H1 (cell line): ENCODE results near the gene CCDC9B. TPM values are rescaled to one million over a fixed set of nuclear protein-coding genes. Genes with fewer than 3 reads are reported as not detected.

Experiments used
- ASH2L ChIP-seq: fragments of 200-600, 300-600 bp; sonication (generic); IDR thresholded peaks from one replicate; pipeline ENCODE4 v1.7.1; 2017; ENCODE audit warnings: low read length
- BACH1 ChIP-seq: IDR thresholded peaks from 2 replicates; pipeline ENCODE4 v1.6.1; 2012; ENCODE audit warnings: low read length, improper control_type of control experiment
- BRCA1 ChIP-seq: IDR thresholded peaks from 2 replicates; pipeline ENCODE4 v1.6.1; 2012; ENCODE audit warnings: low read depth, low read length, improper control_type of control experiment
- CBX5 ChIP-seq: fragments of 300-800, 300-1000 bp; sonication (generic); IDR thresholded peaks from 2 replicates; pipeline ENCODE4 v1.7.1; 2016; ENCODE audit warnings: antibody characterized with exemption, low read length, low read depth
- CEBPB ChIP-seq: IDR thresholded peaks from 2 replicates; pipeline ENCODE4 v1.6.1; 2012; ENCODE audit warnings: low read depth, low read length
- CHD1 ChIP-seq: IDR thresholded peaks from 2 replicates; pipeline ENCODE4 v1.6.1; 2012; ENCODE audit warnings: low read depth, low read length, improper control_type of control experiment
- CTBP2 ChIP-seq: IDR thresholded peaks from 2 replicates; pipeline ENCODE4 v1.7.0; 2011; ENCODE audit warnings: borderline replicate concordance, mild to moderate bottlenecking, moderate library complexity, mixed read lengths, low read length; ENCODE audit not compliant: insufficient read depth, insufficient read length
- EGR1 ChIP-seq: IDR thresholded peaks from 2 replicates; pipeline ENCODE4 v1.6.1; 2011; ENCODE audit warnings: low read depth, low read length, borderline replicate concordance
- EP300 ChIP-seq, 2 experiments: IDR thresholded peaks; 1 replicate in 1 of 2; 2 replicates in 1 of 2; pipeline ENCODE4 v1.6.1; 2011 to 2012; ENCODE audit warnings: low read depth in 2 of 2, low read length in 2 of 2, mild to moderate bottlenecking in 2 of 2, borderline replicate concordance in 1 of 2, inconsistent platforms in 1 of 2, moderate library complexity in 1 of 2
- EZH2 ChIP-seq: fragments of 200-600 bp; sonication (generic); IDR thresholded peaks from 2 replicates; pipeline ENCODE4 v1.7.1; 2012; ENCODE audit warnings: low read depth, mild to moderate bottlenecking, moderate library complexity, low read length, inconsistent platforms; ENCODE audit not compliant: severe bottlenecking
- FOSL1 ChIP-seq: IDR thresholded peaks from 2 replicates; pipeline ENCODE4 v1.6.1; 2011; ENCODE audit warnings: mild to moderate bottlenecking, low read depth, low read length, moderate library complexity; ENCODE audit not compliant: insufficient read depth
- GTF2F1 ChIP-seq: IDR thresholded peaks from 2 replicates; pipeline ENCODE4 v1.6.1; 2012; ENCODE audit warnings: low read depth, low read length, improper control_type of control experiment, borderline replicate concordance
- HDAC6 ChIP-seq: IDR thresholded peaks from one replicate; pipeline ENCODE4 v1.7.1; 2012; ENCODE audit warnings: low read depth, mild to moderate bottlenecking, inconsistent platforms, low read length, moderate library complexity
- JUN ChIP-seq: IDR thresholded peaks from 2 replicates; pipeline ENCODE4 v1.6.1; 2011; ENCODE audit warnings: low read depth, mild to moderate bottlenecking, improper control_type of control experiment, low read length
- KDM4A ChIP-seq: IDR thresholded peaks from one replicate; pipeline ENCODE4 v1.7.1; 2012; ENCODE audit warnings: low read depth, mild to moderate bottlenecking, moderate library complexity, low read length, inconsistent platforms; ENCODE audit not compliant: severe bottlenecking
- KDM5A ChIP-seq: fragments of 200-600 bp; IDR thresholded peaks from 2 replicates; pipeline ENCODE4 v1.7.1; 2012; ENCODE audit warnings: mild to moderate bottlenecking, low read length, inconsistent platforms, mixed read lengths
- MAFK ChIP-seq: IDR thresholded peaks from 2 replicates; pipeline ENCODE4 v1.6.1; 2012; ENCODE audit warnings: low read depth, mild to moderate bottlenecking, improper control_type of control experiment, low read length
- NRF1 ChIP-seq: IDR thresholded peaks from 2 replicates; pipeline ENCODE4 v1.6.1; 2011; ENCODE audit warnings: mild to moderate bottlenecking, low read depth, low read length, improper control_type of control experiment
- RNF2 ChIP-seq: fragments of 200-900, 300-1000 bp; sonication (generic); IDR thresholded peaks from 2 replicates; pipeline ENCODE4 v1.7.1; 2016; ENCODE audit warnings: borderline replicate concordance, low read depth, mild to moderate bottlenecking, antibody characterized with exemption, low read length; ENCODE audit not compliant: poor library complexity, severe bottlenecking; ENCODE audit errors: missing control alignments
- RXRA ChIP-seq: IDR thresholded peaks from 2 replicates; pipeline ENCODE4 v1.6.1; 2011; ENCODE audit warnings: low read depth, mild to moderate bottlenecking, low read length, moderate library complexity; ENCODE audit not compliant: insufficient read depth
- SP4 ChIP-seq: IDR thresholded peaks from 2 replicates; pipeline ENCODE4 v1.6.1; 2012; ENCODE audit warnings: low read length, inconsistent platforms
- SRF ChIP-seq: IDR thresholded peaks from 2 replicates; pipeline ENCODE4 v1.6.1; 2011; ENCODE audit warnings: mild to moderate bottlenecking, low read depth, low read length, moderate library complexity
- TAF7 ChIP-seq: optimal IDR thresholded peaks from 2 replicates; pipeline ENCODE3; 2011; ENCODE audit warnings: low read depth, mild to moderate bottlenecking, inconsistent platforms, low read length, moderate library complexity, borderline replicate concordance
- YY1 ChIP-seq: IDR thresholded peaks from 2 replicates; pipeline ENCODE4 v1.6.1; 2011; ENCODE audit warnings: low read depth, mild to moderate bottlenecking, low read length
- polyA plus RNA-seq, 7 experiments: library from polyadenylated mRNA; depleted of rRNA in 3 of 7; stranded (reverse) in 5 of 7; unstranded in 2 of 7; fragments of >200 nt in 5 of 7; fragments of 200-250 nt in 2 of 7; gene quantifications; 1 replicate in 5 of 7; 2 replicates in 1 of 7; 4 replicates in 1 of 7; pipeline versions ENCODE4 v1.2.1 to v1.2.3, GENCODE V29; 2011 to 2013; ENCODE audit warnings: missing spikeins in 2 of 7, mixed read lengths in 2 of 7
- total RNA-seq: library from RNA; stranded (reverse); fragmentation: NEBNext Ultra II Directional; extraction: Animal tissue kit (Norgen Biotek cat#: 25700); gene quantifications from 2 replicates; pipeline ENCODE4 v1.2.1, GENCODE V29; 2021

CCDC9B gene
- total and polyA plus RNA-seq, 2 of the 8 experiments (the other 6 are each of a cell fraction or from before 2014, with no cell fraction given) = 0.45 to 0.78 TPM

DNA sequence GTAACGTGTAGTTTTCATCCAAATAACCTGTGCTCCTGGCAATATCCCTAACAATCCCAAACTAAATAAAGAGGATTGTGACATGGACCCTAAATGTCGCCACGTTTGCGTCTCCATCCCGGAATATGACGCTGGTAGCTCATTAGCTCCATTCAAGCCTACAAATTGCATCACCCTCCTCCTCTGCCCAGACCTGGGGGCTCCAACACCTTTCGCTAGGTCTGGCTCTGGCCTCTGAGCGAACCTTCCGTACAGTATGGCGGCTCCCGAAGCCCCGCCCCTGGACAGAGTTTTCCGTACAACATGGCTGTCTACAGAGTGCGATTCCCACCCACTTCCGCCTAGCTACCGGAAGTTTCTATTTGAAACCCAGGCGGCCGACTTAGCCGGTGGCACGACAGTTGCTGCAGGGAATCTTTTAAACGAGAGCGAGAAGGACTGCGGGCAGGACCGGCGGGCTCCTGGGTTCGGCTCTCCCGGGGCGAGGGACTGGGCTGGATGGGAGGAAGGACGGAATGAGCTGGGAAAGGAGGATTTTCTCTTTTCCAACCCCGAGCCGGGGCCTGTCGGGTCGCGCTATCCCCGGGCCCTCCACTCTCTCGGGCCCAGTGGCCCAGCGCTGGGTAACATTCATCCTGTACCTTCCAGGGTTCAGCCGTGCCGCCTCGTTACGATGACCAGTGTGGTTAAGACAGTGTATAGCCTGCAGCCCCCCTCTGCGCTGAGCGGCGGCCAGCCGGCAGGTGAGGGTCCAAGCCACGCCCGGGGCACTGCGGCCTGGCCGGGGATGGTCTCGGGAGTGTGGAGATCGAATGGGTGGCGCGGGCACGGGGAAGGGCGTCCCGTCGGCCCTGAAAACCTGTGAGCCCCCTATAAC, 42.1 kb upstream of the CCDC9B start, which contains the start of gene KNSTRN (continued):
- no peak for TF ChIP-seq RNF2
- TF ChIP-seq FOSL1 = no peak
- TF ChIP-seq TAF7 = peak; percentile 77
- TF ChIP-seq YY1 = peak; percentile 100
- no peak for TF ChIP-seq BRCA1
- TF ChIP-seq CHD1 = no peak
- peak; percentile 87 for TF ChIP-seq KDM4A
- TF ChIP-seq CBX5 = no peak
- no peak for TF ChIP-seq BACH1
- no peak for TF ChIP-seq NRF1
- no peak for TF ChIP-seq CTBP2
- 0 out of 2 replicates have a peak, but pooled peaks have one; percentile 50 for TF ChIP-seq RXRA
- no peak for TF ChIP-seq SRF
- peak; percentile 94 for TF ChIP-seq ASH2L
- TF ChIP-seq EZH2 = no peak
- peak; percentile 59; the same call in 1 of the 2 replicates for TF ChIP-seq EGR1
- peak; percentile 98 for TF ChIP-seq CEBPB
- 0 out of 2 replicates have a peak, but pooled peaks have one; percentile 5 for TF ChIP-seq JUN
- no peak for TF ChIP-seq GTF2F1
- peak; percentile 75 for TF ChIP-seq KDM5A
- TF ChIP-seq EP300 (IDR thresholded peaks at IDR 0.05; ENCODE audit: borderline replicate concordance in 1 of 2, low read depth in 2 of 2, low read length in 2 of 2) = peak in 1 of 2 experiments; percentile 33; a peak in 1 of 3 replicates
- TF ChIP-seq MAFK = no peak
- TF ChIP-seq SP4 = peak; percentile 91; the same call in 1 of the 2 replicates
- TF ChIP-seq HDAC6 = no peak
